Adipose tissue (tissue), 3 donors: ENCODE data around the gene MAGEA11. TPM values are rescaled to one million over a fixed set of nuclear protein-coding genes. Genes with fewer than 3 reads are reported as not detected.
"Not testable (repeated sequence)": the region's sequence is repeated elsewhere in the genome, so short reads cannot be mapped to it uniquely, and the experiment has no call there.

Source experiments
- H3K27ac ChIP-seq: one replicate; pipeline ENCODE4 v1.5.1; 2013; ENCODE audit warnings: low read depth, low read length
- WGBS, 3 donors: extraction: QIAGEN DNeasy Blood & Tissue Kit; methylation state at CpG; one replicate each; pipeline ENCODE4 v1.1.7; 2013; 5-methylcytosine and 5-hydroxymethylcytosine counted together
- polyA plus RNA-seq, 3 donors: library from polyadenylated mRNA; stranded (reverse); fragments of 200-250 nt; gene quantifications; one replicate each; pipeline ENCODE4 v1.2.3, GENCODE V29; 2013
- donor health status: healthy with polysubstance abuse.
- donor health status: Bipolar disorder and iron deficiency.
- donor health status: healthy.

Gene MAGEA11, protein sequence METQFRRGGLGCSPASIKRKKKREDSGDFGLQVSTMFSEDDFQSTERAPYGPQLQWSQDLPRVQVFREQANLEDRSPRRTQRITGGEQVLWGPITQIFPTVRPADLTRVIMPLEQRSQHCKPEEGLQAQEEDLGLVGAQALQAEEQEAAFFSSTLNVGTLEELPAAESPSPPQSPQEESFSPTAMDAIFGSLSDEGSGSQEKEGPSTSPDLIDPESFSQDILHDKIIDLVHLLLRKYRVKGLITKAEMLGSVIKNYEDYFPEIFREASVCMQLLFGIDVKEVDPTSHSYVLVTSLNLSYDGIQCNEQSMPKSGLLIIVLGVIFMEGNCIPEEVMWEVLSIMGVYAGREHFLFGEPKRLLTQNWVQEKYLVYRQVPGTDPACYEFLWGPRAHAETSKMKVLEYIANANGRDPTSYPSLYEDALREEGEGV
- not detected for polyA plus RNA-seq

DNA sequence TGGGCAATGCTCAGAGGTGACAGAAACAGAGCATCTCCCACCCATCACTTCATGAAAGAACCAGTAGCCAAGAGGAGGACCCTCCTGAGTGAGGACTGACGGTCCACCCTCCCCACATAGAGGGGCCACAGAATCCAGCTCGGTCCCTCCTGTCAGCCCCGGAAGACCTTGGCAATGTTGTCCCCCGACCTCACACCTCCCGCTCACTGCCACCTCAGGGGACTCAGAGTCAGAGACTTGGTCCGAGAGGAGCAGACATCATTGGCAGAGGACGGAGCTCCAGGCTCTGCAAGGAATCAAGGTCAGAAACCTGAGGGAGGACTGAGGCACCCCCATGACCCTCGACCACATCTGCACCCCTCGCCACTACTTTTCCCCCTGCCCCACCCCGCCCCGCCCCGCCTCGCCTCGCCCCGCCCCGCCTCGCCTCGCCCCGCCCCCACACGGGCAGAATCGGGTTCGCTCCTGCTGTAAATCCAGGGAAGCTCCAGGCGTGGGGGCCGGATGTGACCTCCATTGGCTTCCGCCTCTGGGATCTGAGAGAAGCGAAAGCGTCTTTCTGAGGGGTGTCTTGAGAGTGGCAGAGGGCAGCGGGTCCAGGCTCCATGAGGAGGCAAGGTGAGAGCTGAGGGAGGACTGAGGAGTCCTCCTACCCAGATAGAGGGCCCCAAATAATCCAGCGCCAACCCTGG, at the start of gene MAGEA11:
Gene MAGEA11 (plus strand): TSS at position 516 of the 692 bp plus-strand sequence. CDS start 1,100 bp downstream, outside the sequence.
- WGBS, 3 donors: 81 to 92% (median 92%) methylated on average over 14 to 28 of the region's 29 CpGs

DNA sequence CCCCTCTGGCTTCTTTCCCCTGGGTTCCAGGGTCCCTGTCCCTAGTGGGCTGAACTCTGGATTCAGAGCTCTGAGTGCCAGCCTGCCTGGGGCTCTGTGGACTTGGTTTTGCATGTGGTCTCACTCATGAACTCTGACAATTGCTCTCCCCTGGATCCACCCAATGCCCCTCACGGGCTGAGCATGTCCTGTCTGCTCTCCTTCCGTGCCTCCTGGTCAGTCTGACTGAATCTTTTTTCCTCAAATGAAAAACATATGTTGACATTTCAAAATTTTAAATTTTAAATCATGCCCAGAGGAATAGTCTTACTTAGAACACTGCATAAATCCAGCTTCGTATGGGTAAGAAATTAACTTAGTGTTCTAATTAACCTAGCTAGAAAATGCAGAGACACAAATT, 36.8 kb upstream of the MAGEA11 start:
- WGBS, 3 donors: no CpG with 5 or more reads among the region's 3 CpGs

More for the DNA sequence above, at the start of gene MAGEA11:
- H3K27ac ChIP-seq: no peak within 1 kb of the TSS

GRCh38 chrX:149675554-149675953, 36.3 kb upstream of the MAGEA11 start:
- H3K27ac ChIP-seq: not testable (repeated sequence)
- WGBS, 3 donors: 73% methylated on average over 4 of the region's 8 CpGs; no CpG with 5 or more reads in 2 of the 3 donors

More for the DNA sequence above, 36.8 kb upstream of the MAGEA11 start:
- H3K27ac ChIP-seq: not testable (repeated sequence)

GRCh38 chrX:149679164-149679678, 32.6 kb upstream of the MAGEA11 start:
- 20% methylated on average over 2 of the region's 4 CpGs; no CpG with 5 or more reads in 2 of the 3 donors for WGBS, 3 donors
- H3K27ac ChIP-seq: not testable (repeated sequence)

- 65 to 93% (median 91%) methylated on average over 2 of the region's 2 CpGs for WGBS, 3 donors
- no peak overlapping the region for H3K27ac ChIP-seq
These were observed 30.7 kb upstream of the MAGEA11 start for GRCh38 chrX:149681182-149681581.

DNA sequence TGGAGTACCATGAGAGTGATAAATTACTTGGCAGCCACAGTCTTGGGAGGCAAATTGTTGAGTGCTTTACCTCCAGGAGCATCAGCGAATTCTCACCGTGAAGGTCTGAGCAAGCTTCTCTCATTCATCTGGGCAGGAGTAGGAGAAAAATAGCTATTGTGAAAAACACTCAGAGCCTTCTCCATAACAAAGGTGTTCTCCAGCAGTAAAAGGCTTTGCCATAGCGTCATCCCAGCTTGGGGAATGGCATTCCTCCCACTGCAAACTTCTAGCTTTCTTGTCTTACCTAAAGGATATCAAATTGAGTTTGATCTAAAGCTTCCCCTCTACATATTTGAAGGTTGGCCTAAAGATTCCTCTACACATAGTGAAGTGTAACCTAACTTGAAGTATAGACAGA, 29.8 kb upstream of the MAGEA11 start:
- H3K27ac ChIP-seq: no peak overlapping the region
- WGBS, 3 donors: 61 to 76% (median 65%) methylated on average over 3 of the region's 3 CpGs

- H3K27ac ChIP-seq: no peak overlapping the region
- 45 to 57% (median 49%) methylated on average over 9 of the region's 9 CpGs for WGBS, 3 donors
These were observed 28.6 kb upstream of the MAGEA11 start for GRCh38 chrX:149682956-149683947.

- WGBS, 3 donors: 50 to 75% (median 73%) methylated on average over 6 of the region's 6 CpGs
- no peak overlapping the region for H3K27ac ChIP-seq
These were observed 27.7 kb upstream of the MAGEA11 start for GRCh38 chrX:149683966-149684730.

DNA sequence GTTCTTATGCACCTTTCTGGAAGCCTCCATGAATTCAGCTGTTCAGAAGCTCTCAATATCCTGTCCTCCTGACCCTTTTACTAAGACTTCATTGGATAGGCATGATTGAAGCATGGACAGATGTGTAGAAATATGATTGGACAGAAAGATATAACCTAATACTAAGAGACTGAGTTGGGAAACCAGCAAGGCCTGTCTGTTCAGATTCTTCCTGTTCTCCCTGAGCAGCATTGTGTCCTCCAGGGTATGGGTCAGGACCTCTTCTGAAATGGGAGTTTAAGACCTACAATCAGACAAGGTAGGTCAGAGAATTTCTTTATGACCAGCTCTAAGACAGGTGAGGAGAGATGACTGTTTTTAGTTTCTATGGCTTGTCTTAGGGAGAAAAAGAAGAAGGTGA, 23.9 kb upstream of the MAGEA11 start:
- no peak overlapping the region for H3K27ac ChIP-seq

- no peak overlapping the region for H3K27ac ChIP-seq
- 80 to 88% (median 86%) methylated on average over 1 of the region's 1 CpG for WGBS, 3 donors
These were observed 23.3 kb upstream of the MAGEA11 start for GRCh38 chrX:149688552-149688951.

DNA sequence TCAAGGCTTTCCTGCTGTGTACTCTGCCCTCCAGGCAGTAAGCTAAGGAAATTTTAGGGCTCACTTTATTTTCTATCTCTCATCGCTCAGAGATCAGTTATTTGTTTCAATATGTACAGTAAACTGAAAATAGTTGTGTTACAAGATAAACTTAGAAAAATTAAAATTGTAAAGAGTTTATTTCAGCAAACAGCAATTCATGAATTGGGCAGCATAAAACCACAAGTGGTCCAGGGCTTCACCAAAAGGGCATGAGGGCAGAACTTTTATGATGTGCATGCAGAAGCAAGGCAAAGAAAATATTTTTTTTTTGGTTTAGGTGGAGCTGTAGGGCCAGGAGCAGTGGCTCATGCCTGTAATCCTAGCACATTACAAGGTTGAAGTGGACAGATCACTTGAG, 20.1 kb upstream of the MAGEA11 start:
- no peak overlapping the region for H3K27ac ChIP-seq
- WGBS, 3 donors: 81 to 86% (median 84%) methylated on average over 1 of the region's 1 CpG

- not testable (repeated sequence) for H3K27ac ChIP-seq
- 65 to 83% (median 80%) methylated on average over 6 of the region's 6 CpGs for WGBS, 3 donors
These were observed 19.1 kb upstream of the MAGEA11 start for GRCh38 chrX:149692686-149693272.

DNA sequence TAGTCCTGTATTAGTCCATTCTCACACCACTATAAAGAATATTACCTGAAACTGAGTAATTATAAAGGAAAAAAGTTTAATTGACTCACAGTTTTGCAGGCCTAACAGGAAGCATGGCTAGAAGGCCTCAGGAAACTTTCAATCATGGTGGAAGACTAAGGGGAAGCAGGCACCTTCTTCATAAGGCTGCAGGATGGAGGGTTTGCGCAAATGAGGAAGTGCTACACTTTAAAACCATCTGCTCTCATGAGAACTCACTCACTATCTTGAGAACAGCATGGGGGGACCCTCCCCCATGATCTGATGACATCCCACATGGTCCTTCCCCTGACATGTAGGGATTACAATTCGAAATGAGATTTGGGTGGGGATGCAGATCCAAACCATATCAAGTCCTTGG, 12.1 kb upstream of the MAGEA11 start:
- H3K27ac ChIP-seq: no peak overlapping the region
- 53 to 76% (median 54%) methylated on average over 2 of the region's 2 CpGs for WGBS, 3 donors

GRCh38 chrX:149704664-149705063, 7.2 kb upstream of the MAGEA11 start:
- 71 to 91% (median 87%) methylated on average over 5 of the region's 5 CpGs for WGBS, 3 donors
- H3K27ac ChIP-seq: no peak overlapping the region

DNA sequence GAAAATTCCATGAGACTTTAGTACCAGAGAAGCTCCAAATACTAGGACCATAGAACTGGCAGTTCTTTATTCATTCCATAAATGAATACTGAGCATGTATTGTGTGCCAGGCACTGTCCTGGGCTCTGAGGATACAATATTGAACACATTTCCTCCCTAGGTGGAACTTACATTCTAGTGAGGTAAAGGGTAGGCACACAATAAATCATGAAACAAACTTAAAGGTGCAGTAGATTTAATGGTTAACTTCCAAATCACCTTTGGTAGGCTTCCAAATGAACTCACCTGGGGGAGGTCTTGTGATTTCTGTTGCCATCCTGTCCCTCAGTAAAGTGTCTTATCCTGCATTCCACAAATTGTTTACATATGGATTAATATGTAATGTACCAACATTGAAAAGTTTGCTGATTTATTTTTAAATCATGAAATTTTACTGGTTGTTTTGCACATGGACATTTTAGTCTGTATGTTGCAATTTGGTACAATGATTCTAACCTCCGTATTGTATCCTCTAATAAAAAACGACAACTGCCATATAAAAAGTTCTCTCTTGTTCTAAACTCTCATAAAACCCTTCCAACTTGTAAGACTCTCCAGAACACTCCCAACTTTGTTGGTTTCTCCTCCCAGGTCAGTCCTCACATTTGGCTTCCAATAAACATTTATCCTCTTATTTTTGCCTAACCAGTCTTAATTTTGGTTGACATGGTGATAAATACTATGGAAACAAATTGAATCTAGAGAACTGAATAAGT, 4.5 kb upstream of the MAGEA11 start:
- no peak overlapping the region for H3K27ac ChIP-seq
- WGBS, 3 donors: 45 to 79% (median 45%) methylated on average over 2 of the region's 2 CpGs

- no peak overlapping the region for H3K27ac ChIP-seq
- 61 to 95% (median 88%) methylated on average over 2 to 5 of the region's 5 CpGs for WGBS, 3 donors
These were observed 971 bp downstream of the MAGEA11 start for GRCh38 chrX:149712831-149713230.
